Esophagus muscularis mucosa (tissue), 4 donors: ENCODE results near the gene OBSCN. TPM values are rescaled to one million over a fixed set of nuclear protein-coding genes. Genes with fewer than 3 reads are reported as not detected.

ENCODE experiments used
- DNase-seq: peaks from one replicate; pipeline ENCODE4 v3.0.0-alpha.2; 2017; ENCODE audit errors: extremely low spot score
- H3K27ac ChIP-seq, 4 donors: fragments of 200-600 bp; sonication (generic); replicated peaks in 1 of 4; 1 replicate in 3 of 4; 2 replicates in 1 of 4; pipeline ENCODE4 v1.5.1; 2016 to 2019; ENCODE audit warnings: mild to moderate bottlenecking in 1 of 4
- H3K27me3 ChIP-seq, 4 donors: fragments of 200-600 bp; sonication (generic); one replicate each; pipeline versions ENCODE4 v1.5.1 to v1.6.0; 2016 to 2019
- H3K36me3 ChIP-seq, 4 donors: fragments of 200-600 bp; sonication (generic); one replicate each; pipeline ENCODE4 v1.5.1; 2016 to 2019
- H3K4me1 ChIP-seq, 4 donors: fragments of 200-600 bp; sonication (generic); one replicate each; pipeline ENCODE4 v1.5.1; 2016 to 2019
- H3K4me3 ChIP-seq, 4 donors: fragments of 200-600 bp; sonication (generic); 1 replicate in 2 of 4; 2 replicates in 2 of 4; pipeline ENCODE4 v1.5.1; 2016 to 2019; ENCODE audit warnings: mild to moderate bottlenecking in 4 of 4, moderate library complexity in 1 of 4
- H3K9me3 ChIP-seq, 4 donors: fragments of 200-600 bp; sonication (generic); 1 replicate in 3 of 4; 2 replicates in 1 of 4; pipeline ENCODE4 v1.5.1; 2016 to 2019
- CTCF ChIP-seq, 3 experiments: fragments of 200-600 bp in 2 of 3; fragments of 450-650 bp in 1 of 3; sonication (generic) in 2 of 3; IDR thresholded peaks; one replicate each; pipeline ENCODE4 v1.5.1; 2017 to 2019; ENCODE audit warnings: antibody characterized with exemption in 3 of 3, mild to moderate bottlenecking in 2 of 3, moderate library complexity in 1 of 3
- EP300 ChIP-seq: sonication (generic); formaldehyde crosslinking; IDR thresholded peaks from one replicate; pipeline ENCODE4 v1.6.1; 2017; ENCODE audit warnings: antibody characterized with exemption
- POLR2A ChIP-seq: fragments of 450-650 bp; IDR thresholded peaks from one replicate; pipeline ENCODE4 v1.6.1; 2017; ENCODE audit warnings: antibody characterized with exemption, moderate library complexity, mild to moderate bottlenecking, low read depth
- POLR2AphosphoS5 ChIP-seq, 2 donors: sonication (generic); formaldehyde crosslinking; IDR thresholded peaks; one replicate each; pipeline ENCODE4 v1.6.1; 2017; ENCODE audit warnings: antibody characterized with exemption in 2 of 2
- WGBS: methylation state at CpG from one replicate; pipeline ENCODE4 v1.1.5; 2018; 5-methylcytosine and 5-hydroxymethylcytosine counted together
- intact Hi-C: fragments of 100-400 bp; cut with DNase I; formaldehyde crosslinking; loops from one replicate; pipeline ENCODE4 v1.15.1; 2023
- total RNA-seq, 4 donors: library from RNA; depleted of rRNA; stranded (reverse); fragments of >200 nt; gene quantifications; one replicate each; pipeline versions ENCODE4 v1.1.0 to v1.2.1, GENCODE V29; 2016

The OBSCN gene
- total RNA-seq, 4 donors from 2014 or later = 12.6 to 31.4 (median 17.8) TPM

GRCh38 chr1:228163776-228164519 is 43.9 kb upstream of the OBSCN start:
- no peak for TF ChIP-seq POLR2A
- no peak for TF ChIP-seq POLR2AphosphoS5 (IDR thresholded peaks at IDR 0.05)
- no peak for TF ChIP-seq CTCF (IDR thresholded peaks at IDR 0.05)
- TF ChIP-seq EP300 = no peak
- Histone ChIP-seq H3K4me1 (peaks cover 46 to 63% (median 58%) of the 10 kb centered on the region in 4 donors), H3K27me3 (peaks cover 0 to 22% (median 5%) of the 10 kb centered on the region in 4 donors), H3K9me3 (no peaks in the 10 kb centered on the region), H3K27ac (peak overlapping the region; percentile 97 to 100 (median 100)), H3K36me3 (no peaks in the 10 kb centered on the region), H3K4me3 (no peak overlapping the region)
- WGBS = 94% methylated on average over 9 of the region's 10 CpGs
- intact Hi-C loops = no loop called here
- no peak for DNase-seq

GRCh38 chr1:228164561-228165371 is 43.1 kb upstream of the OBSCN start:
- DNase-seq = no peak
- intact Hi-C loops = loop anchor here (5.0 kb wide), 1 partner anchor 32 kb away; no protein-coding TSS in a partner anchor
- H3K9me3 ChIP-seq = no peaks in the 10 kb centered on the region

GRCh38 chr1:228165372-228166169 is 42.3 kb upstream of the OBSCN start, which contains the start of gene IBA57:
TSS of gene IBA57 (plus strand) at chr1:228165804. CDS start at chr1:228165817, 13 bp downstream.
- H3K9me3 ChIP-seq = no peaks in the 10 kb centered on the region
- peak within 1 kb of the TSS; percentile 76 to 99 (median 88) for H3K4me3 ChIP-seq
- peaks cover 0 to 22% (median 5%) of the 10 kb centered on the region in 4 donors for H3K27me3 ChIP-seq
- WGBS = 0% methylated on average over 56 of the region's 93 CpGs
- H3K4me1 ChIP-seq = peaks cover 46 to 51% (median 50%) of the 10 kb centered on the region in 4 donors
- TF ChIP-seq EP300 (peak; percentile 93), POLR2A (peak; percentile 77), CTCF (IDR thresholded peaks at IDR 0.05) (peak; percentile 93 to 97 (median 94)), POLR2AphosphoS5 (IDR thresholded peaks at IDR 0.05) (peak; percentile 88 to 95)
- intact Hi-C loops = loop anchor here (5.0 kb wide), 1 partner anchor 33 kb away; no protein-coding TSS in a partner anchor
- peak; percentile 100 for DNase-seq
- peaks cover 0 to 7% (median 4%) of the 10 kb centered on the region in 4 donors for H3K36me3 ChIP-seq
- peak within 1 kb of the TSS; percentile 97 to 100 (median 100) for H3K27ac ChIP-seq

More at GRCh38 chr1:228164561-228165371, 43.1 kb upstream of the OBSCN start:
- H3K27me3 ChIP-seq = peaks cover 0 to 22% (median 5%) of the 10 kb centered on the region in 4 donors
- H3K36me3 ChIP-seq = peaks cover 0 to 5% (median 0%) of the 10 kb centered on the region in 4 donors
- 54% methylated on average over 20 of the region's 20 CpGs for WGBS
- H3K4me1 ChIP-seq = peaks cover 46 to 59% (median 52%) of the 10 kb centered on the region in 4 donors
- peak overlapping the region; percentile 97 to 100 (median 100) for H3K27ac ChIP-seq
- peak overlapping the region; percentile 76 to 99 (median 88) for H3K4me3 ChIP-seq
- no peak for TF ChIP-seq POLR2AphosphoS5 (IDR thresholded peaks at IDR 0.05)
- TF ChIP-seq POLR2A = no peak
- no peak for TF ChIP-seq EP300
- TF ChIP-seq CTCF (IDR thresholded peaks at IDR 0.05) = no peak
